Stomach (tissue), 4 donors: Measurements from ENCODE around the gene NDC1.

Experiments
- EP300 ChIP-seq: sonication (generic); formaldehyde crosslinking; IDR thresholded peaks from one replicate; pipeline ENCODE4 v1.6.1; 2017; ENCODE audit warnings: antibody characterized with exemption
- POLR2A ChIP-seq, 4 donors: fragments of 450-650 bp; IDR thresholded peaks; one replicate each; pipeline ENCODE4 v1.6.1; 2016; ENCODE audit warnings: antibody characterized with exemption in 4 of 4, control low read depth in 2 of 4, mild to moderate bottlenecking in 1 of 4, moderate library complexity in 1 of 4
- POLR2AphosphoS5 ChIP-seq, 3 donors: sonication (generic); formaldehyde crosslinking; IDR thresholded peaks; one replicate each; pipeline ENCODE4 v1.6.1; 2016; ENCODE audit warnings: antibody characterized with exemption in 3 of 3
- TF ChIP-seq, protein P1 (sequence below), 7 experiments: fragments of 450-650 bp in 4 of 7; fragments of 200-600 bp in 3 of 7; sonication (generic) in 3 of 7; IDR thresholded peaks; one replicate each; pipeline ENCODE4 v1.5.1; 2016 to 2019; ENCODE audit warnings: antibody characterized with exemption in 7 of 7, control low read depth in 2 of 7, mild to moderate bottlenecking in 1 of 7

DNA sequence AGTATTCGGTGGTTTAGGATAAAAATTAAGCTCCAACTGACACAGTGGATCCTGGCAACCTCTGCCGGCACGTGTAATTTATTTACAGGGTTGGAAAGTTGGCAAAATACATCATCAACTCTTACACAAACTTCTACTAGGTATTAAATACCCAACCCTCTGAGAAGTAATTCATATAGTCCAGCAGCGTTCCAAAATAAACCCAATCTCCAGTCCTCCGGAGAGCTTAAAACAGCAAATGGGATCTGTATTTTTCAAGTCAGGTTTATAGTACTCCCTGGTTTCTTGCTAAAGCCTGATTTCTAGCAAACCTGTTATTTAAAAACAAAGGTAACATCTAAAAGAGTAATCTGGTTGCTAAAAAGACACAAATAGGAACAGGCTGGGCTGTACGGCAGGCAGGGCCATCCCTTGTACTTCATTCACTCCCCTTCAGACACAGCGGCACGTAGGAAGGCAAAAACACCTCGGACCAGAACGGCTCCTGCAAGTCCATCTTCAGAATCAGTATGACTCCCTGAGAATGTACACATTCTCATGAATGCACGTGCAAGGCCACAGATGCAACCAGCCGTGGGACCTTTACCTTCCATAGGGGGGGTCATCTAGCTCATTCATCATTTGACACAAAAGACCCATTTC lies 107.8 kb downstream of the NDC1 start:
- no peak for TF ChIP-seq EP300
- TF ChIP-seq, protein P1, sequence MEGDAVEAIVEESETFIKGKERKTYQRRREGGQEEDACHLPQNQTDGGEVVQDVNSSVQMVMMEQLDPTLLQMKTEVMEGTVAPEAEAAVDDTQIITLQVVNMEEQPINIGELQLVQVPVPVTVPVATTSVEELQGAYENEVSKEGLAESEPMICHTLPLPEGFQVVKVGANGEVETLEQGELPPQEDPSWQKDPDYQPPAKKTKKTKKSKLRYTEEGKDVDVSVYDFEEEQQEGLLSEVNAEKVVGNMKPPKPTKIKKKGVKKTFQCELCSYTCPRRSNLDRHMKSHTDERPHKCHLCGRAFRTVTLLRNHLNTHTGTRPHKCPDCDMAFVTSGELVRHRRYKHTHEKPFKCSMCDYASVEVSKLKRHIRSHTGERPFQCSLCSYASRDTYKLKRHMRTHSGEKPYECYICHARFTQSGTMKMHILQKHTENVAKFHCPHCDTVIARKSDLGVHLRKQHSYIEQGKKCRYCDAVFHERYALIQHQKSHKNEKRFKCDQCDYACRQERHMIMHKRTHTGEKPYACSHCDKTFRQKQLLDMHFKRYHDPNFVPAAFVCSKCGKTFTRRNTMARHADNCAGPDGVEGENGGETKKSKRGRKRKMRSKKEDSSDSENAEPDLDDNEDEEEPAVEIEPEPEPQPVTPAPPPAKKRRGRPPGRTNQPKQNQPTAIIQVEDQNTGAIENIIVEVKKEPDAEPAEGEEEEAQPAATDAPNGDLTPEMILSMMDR (IDR thresholded peaks at IDR 0.05) = no peak
- TF ChIP-seq POLR2AphosphoS5 (IDR thresholded peaks at IDR 0.05) = no peak
- TF ChIP-seq POLR2A (IDR thresholded peaks at IDR 0.05) = no peak
